Measurements from ENCODE around the gene LARP4. TPM values are rescaled to one million over a fixed set of nuclear protein-coding genes. Genes with fewer than 3 reads are reported as not detected.
"Not testable (repeated sequence)": the region's sequence is repeated elsewhere in the genome, so short reads cannot be mapped to it uniquely, and the experiment has no call there.

LARP4 gene
- 22.3 and 27.9 TPM in 2 replicates for total RNA-seq (2014; rRNA removed)
- 9.0 TPM for polyA plus RNA-seq (2012)

- peak; percentile 96 for DNase-seq (ENCODE audit: low read depth)
These were observed at the start of gene LARP4 for GRCh38 chr12:50400638-50401499. LARP4 (plus strand) TSS chr12:50400885; CDS start chr12:50401011, 126 bp downstream.

- DNase-seq (ENCODE audit: low read depth), result no peak
These were observed 49.3 kb upstream of the LARP4 start for GRCh38 chr12:50351120-50352043.

GRCh38 chr12:50353404-50353803, 47.3 kb upstream of the LARP4 start:
- no peak for DNase-seq (ENCODE audit: low read depth)

- peak; percentile 38 for DNase-seq (ENCODE audit: low read depth)
These were observed 46.7 kb upstream of the LARP4 start for GRCh38 chr12:50353869-50354593.

GRCh38 chr12:50354908-50355307, 45.8 kb upstream of the LARP4 start:
- peak; percentile 36 for DNase-seq (ENCODE audit: low read depth)

GRCh38 chr12:50355365-50355764, 45.3 kb upstream of the LARP4 start:
- no peak for DNase-seq (ENCODE audit: low read depth)

- DNase-seq (ENCODE audit: low read depth), result no peak
These were observed 38.0 kb upstream of the LARP4 start for GRCh38 chr12:50362671-50363070.

GRCh38 chr12:50363141-50363540, 37.5 kb upstream of the LARP4 start:
- no peak for DNase-seq (ENCODE audit: low read depth)

GRCh38 chr12:50365709-50366406, 34.8 kb upstream of the LARP4 start:
- DNase-seq (ENCODE audit: low read depth), result no peak

GRCh38 chr12:50370672-50371071, 30.0 kb upstream of the LARP4 start:
- DNase-seq (ENCODE audit: low read depth), result not testable (repeated sequence)

- DNase-seq (ENCODE audit: low read depth), result no peak
These were observed 24.9 kb upstream of the LARP4 start for GRCh38 chr12:50375802-50376201.

- DNase-seq (ENCODE audit: low read depth), result no peak
These were observed 19.8 kb upstream of the LARP4 start for GRCh38 chr12:50380761-50381325.

- no peak for DNase-seq (ENCODE audit: low read depth)
These were observed 13.2 kb upstream of the LARP4 start for GRCh38 chr12:50387487-50387886.

- DNase-seq (ENCODE audit: low read depth), result no peak
These were observed 12.7 kb upstream of the LARP4 start for GRCh38 chr12:50387972-50388478.

GRCh38 chr12:50388793-50389192, 11.9 kb upstream of the LARP4 start:
- not testable (repeated sequence) for DNase-seq (ENCODE audit: low read depth)

GRCh38 chr12:50390316-50390741, 10.4 kb upstream of the LARP4 start:
- DNase-seq (ENCODE audit: low read depth), result peak; percentile 90

- DNase-seq (ENCODE audit: low read depth), result no peak
These were observed 6.1 kb upstream of the LARP4 start for GRCh38 chr12:50394469-50395029.

- DNase-seq (ENCODE audit: low read depth), result no peak
These were observed 3.5 kb upstream of the LARP4 start for GRCh38 chr12:50397117-50397650.

GRCh38 chr12:50398931-50399330, 1.8 kb upstream of the LARP4 start:
- DNase-seq (ENCODE audit: low read depth), result no peak
